HCT116 (cell line): ENCODE measurements around the gene GABBR1. TPM values are rescaled to one million over a fixed set of nuclear protein-coding genes. Genes with fewer than 3 reads are reported as not detected.

Experiments used
- ATAC-seq: fragments of 200-7000 bp; cut with Tn5 transposase; 2 replicates; pipeline ENCODE4 v1.9.1; 2020; ENCODE audit warnings: mild to moderate bottlenecking, moderate library complexity
- BruUV-seq: library from RNA; stranded (reverse); fragments of 400-500 nt; replicated peaks from 2 replicates; lab custom pipeline; 2021; lab: Mats Ljungman, UMichigan
- CTCF ChIA-PET: fragments of 300-600 bp; sonication (Branson Sonifier 250); formaldehyde crosslinking; loops from one replicate; lab custom pipeline; 2021; ENCODE audit warnings: antibody characterized with exemption; lab: Charles Lee
- POLR2A ChIA-PET: fragments of 300-600, 350-600 bp; sonication (Branson Sonifier 250); formaldehyde crosslinking; loops from one replicate; lab custom pipeline; 2021; ENCODE audit warnings: antibody characterized with exemption; lab: Charles Lee
- RAD21 ChIA-PET, 2 experiments: fragments of 300-600 bp; sonication (Branson Sonifier 250); formaldehyde crosslinking; loops; one replicate each; lab custom pipeline; 2023; ENCODE audit warnings: low total read pairs in 2 of 2; ENCODE audit not compliant: uncharacterized antibody in 2 of 2, unreplicated experiment in 2 of 2, low non-redundant PET in 1 of 2; lab: Charles Lee
- DNase-seq: peaks from one replicate; pipeline ENCODE4 v3.0.0-alpha.2; 2010; ENCODE audit warnings: low read depth, low spot score
- H2AFZ ChIP-seq: fragments of 200-600 bp; shearing (Covaris generic), sonication (generic); 2 replicates; pipeline ENCODE4 v1.6.1; 2017; ENCODE audit warnings: low read depth, mixed run types, mixed read lengths, antibody characterized with exemption, low read length; ENCODE audit not compliant: poor library complexity, severe bottlenecking
- H3K27ac ChIP-seq: 2 replicates; pipeline ENCODE4 v1.5.1; 2012; ENCODE audit warnings: low read depth, low read length
- H3K27me3 ChIP-seq: fragments of 200-600 bp; sonication (generic); 2 replicates; pipeline ENCODE4 v1.6.1; 2016; ENCODE audit warnings: mixed run types, low read length, mixed read lengths; ENCODE audit not compliant: insufficient read depth
- H3K36me3 ChIP-seq, 2 experiments: fragments of 200-500 bp in 1 of 2; fragments of 200-600 bp in 1 of 2; sonication (Bioruptor generic) in 1 of 2; sonication (generic) in 1 of 2; 2 replicates each; pipeline versions ENCODE4 v1.5.1 to v1.6.1; 2014 to 2016; ENCODE audit warnings: low read length in 2 of 2, inconsistent platforms in 1 of 2, mixed read lengths in 1 of 2, mixed run types in 1 of 2; ENCODE audit not compliant: insufficient read depth in 2 of 2, control insufficient read depth in 1 of 2
- H3K4me1 ChIP-seq, 2 experiments: fragments of 200-600 bp in 1 of 2; sonication (generic) in 1 of 2; 2 replicates each; pipeline versions ENCODE4 v1.5.1 to v1.6.1; 2012 to 2017; ENCODE audit warnings: low read length in 2 of 2, inconsistent platforms in 1 of 2, mild to moderate bottlenecking in 1 of 2, mixed read lengths in 1 of 2, mixed run types in 1 of 2, moderate library complexity in 1 of 2; ENCODE audit not compliant: insufficient read depth in 2 of 2, control insufficient read depth in 1 of 2
- H3K4me2 ChIP-seq: fragments of 200-600 bp; sonication (generic); 2 replicates; pipeline ENCODE4 v1.6.1; 2017; ENCODE audit warnings: mixed run types, low read length, mixed read lengths
- H3K4me3 ChIP-seq, 2 experiments: fragments of 200-600 bp in 1 of 2; sonication (generic) in 1 of 2; replicated peaks in 1 of 2; 2 replicates each; pipeline ENCODE4 v1.5.1; 2011 to 2016; ENCODE audit warnings: low read length in 2 of 2, control low read depth in 1 of 2, low read depth in 1 of 2, mild to moderate bottlenecking in 1 of 2, mixed read lengths in 1 of 2, mixed run types in 1 of 2
- H3K79me2 ChIP-seq: fragments of 200-600 bp; sonication (generic); 2 replicates; pipeline ENCODE4 v1.6.1; 2017; ENCODE audit warnings: mild to moderate bottlenecking, mixed run types, low read length, moderate library complexity, mixed read lengths; ENCODE audit not compliant: insufficient read depth
- H3K9ac ChIP-seq: fragments of 200-600 bp; sonication (generic); 2 replicates; pipeline ENCODE4 v1.6.1; 2016; ENCODE audit warnings: low read length, mixed read lengths
- H3K9me2 ChIP-seq: fragments of 200-600 bp; sonication (generic), shearing (Covaris generic); 2 replicates; pipeline ENCODE4 v1.6.1; 2017; ENCODE audit warnings: mixed run types, mild to moderate bottlenecking, moderate library complexity; ENCODE audit not compliant: insufficient read depth
- H3K9me3 ChIP-seq, 2 experiments: fragments of 200-500 bp in 1 of 2; fragments of 200-600 bp in 1 of 2; sonication (Bioruptor generic) in 1 of 2; sonication (generic) in 1 of 2; 2 replicates each; pipeline ENCODE4 v1.6.1; 2014 to 2017; ENCODE audit warnings: low read length in 2 of 2, mixed read lengths in 2 of 2, inconsistent platforms in 1 of 2, low read depth in 1 of 2, mild to moderate bottlenecking in 1 of 2, mixed run types in 1 of 2, moderate library complexity in 1 of 2; ENCODE audit not compliant: control insufficient read depth in 1 of 2, insufficient read depth in 1 of 2
- H4K20me1 ChIP-seq: fragments of 200-600 bp; sonication (generic), shearing (Covaris generic); 2 replicates; pipeline ENCODE4 v1.6.1; 2017; ENCODE audit warnings: mixed run types, mild to moderate bottlenecking, moderate library complexity; ENCODE audit not compliant: insufficient read depth
- CBX3 ChIP-seq: IDR thresholded peaks from 2 replicates; pipeline ENCODE4 v1.6.1; 2012; ENCODE audit warnings: low read depth
- CEBPB ChIP-seq: IDR thresholded peaks from 2 replicates; pipeline ENCODE4 v1.6.1; 2012; ENCODE audit warnings: low read depth
- CTCF ChIP-seq, 3 experiments: fragments of 200-600 bp in 1 of 3; sonication (generic) in 1 of 3; IDR thresholded peaks in 2 of 3; conservative IDR thresholded peaks in 1 of 3; 2 replicates each; pipeline ENCODE4 v1.5.1; 2012 to 2017; ENCODE audit warnings: low read depth in 2 of 3, low read length in 2 of 3, antibody characterized with exemption in 1 of 3, borderline replicate concordance in 1 of 3, control low read depth in 1 of 3, mild to moderate bottlenecking in 1 of 3, mixed read lengths in 1 of 3, mixed run types in 1 of 3, moderate library complexity in 1 of 3; ENCODE audit not compliant: insufficient read depth in 1 of 3
- EGR1 ChIP-seq: IDR thresholded peaks from 2 replicates; pipeline ENCODE4 v1.6.1; 2012; ENCODE audit warnings: low read depth
- FOSL1 ChIP-seq: IDR thresholded peaks from 2 replicates; pipeline ENCODE4 v1.6.1; 2012; ENCODE audit warnings: low read depth
- JUND ChIP-seq: IDR thresholded peaks from 2 replicates; pipeline ENCODE4 v1.6.1; 2012
- MAX ChIP-seq: IDR thresholded peaks from 2 replicates; pipeline ENCODE4 v1.6.1; 2012
- RAD21 ChIP-seq: IDR thresholded peaks from 2 replicates; pipeline ENCODE4 v1.6.1; 2012; ENCODE audit warnings: low read depth, mild to moderate bottlenecking
- REST ChIP-seq: IDR thresholded peaks from 2 replicates; pipeline ENCODE4 v1.6.1; 2012; ENCODE audit warnings: low read depth
- SP1 ChIP-seq: IDR thresholded peaks from 2 replicates; pipeline ENCODE4 v1.6.1; 2012; ENCODE audit warnings: low read depth
- TCF7L2 ChIP-seq: IDR thresholded peaks from 2 replicates; pipeline ENCODE4 v1.7.0; 2011; ENCODE audit warnings: borderline replicate concordance, inconsistent platforms; ENCODE audit not compliant: insufficient read depth, insufficient read length; ENCODE audit errors: extremely low read depth
- ZNF274 ChIP-seq: fragments of 200-500 bp; sonication (Bioruptor generic); IDR thresholded peaks from 2 replicates; pipeline ENCODE4 v1.6.1; 2014; ENCODE audit warnings: mild to moderate bottlenecking, low read depth, low read length, inconsistent platforms
- intact Hi-C: fragments of 100-400 bp; cut with micrococcal nuclease; formaldehyde crosslinking; loops from 2 replicates; pipeline ENCODE4 v1.10.0; 2022
- total RNA-seq: library from RNA; stranded (reverse); gene quantifications from one replicate; pipeline ENCODE4 v1.2.1, GENCODE V29; 2021; ENCODE audit not compliant: unreplicated experiment

GABBR1 gene
- total RNA-seq, 1 experiment from 2014 or later, result 43.4 TPM

- Histone ChIP-seq H3K36me3 (no peaks in the 10 kb centered on the region), H4K20me1 (no peaks in the 10 kb centered on the region), H3K4me2 (no peak overlapping the region), H3K4me3 (no peak overlapping the region), H3K9me3 (no peaks in the 10 kb centered on the region), H3K27me3 (no peaks in the 10 kb centered on the region), H3K4me1 (peaks cover 5 to 8% of the 10 kb centered on the region in 2 experiments; a peak in 3 of 4 replicates), H3K9me2 (no peaks in the 10 kb centered on the region), H3K27ac (no peak overlapping the region), H3K79me2 (no peaks in the 10 kb centered on the region), H3K9ac (no peak overlapping the region), H2AFZ (no peak overlapping the region)
- CTCF ChIA-PET, result no interaction called here
- intact Hi-C loops, result no loop called here
- no peak; the same call in 1 of the 2 replicates for ATAC-seq
- no TSS peak for BruUV-seq
- TF ChIP-seq RAD21, result peak; percentile 26; the same call in 1 of the 2 replicates
- 0 out of 6 replicates have a peak, but pooled peaks of 1 of the 3 experiments have one; percentile 6 for TF ChIP-seq CTCF (IDR thresholded peaks at IDR 0.05 in 2 of 3, conservative IDR thresholded peaks at IDR 0.05 in 1 of 3; ENCODE audit: borderline replicate concordance in 1 of 3, insufficient read depth in 1 of 3, low read depth in 2 of 3, low read length in 2 of 3)
- TF ChIP-seq TCF7L2, result no peak
- POLR2A ChIA-PET, result no interaction called here
- RAD21 ChIA-PET, result no interaction called here
- DNase-seq, result no peak
These were observed 115.7 kb downstream of the GABBR1 start for GRCh38 chr6:29517245-29517644.

GRCh38 chr6:29516108-29516507, 116.9 kb downstream of the GABBR1 start:
- RAD21 ChIA-PET, result no interaction called here
- POLR2A ChIA-PET, result no interaction called here
- H3K9me2 ChIP-seq, result no peaks in the 10 kb centered on the region
- peaks cover 5 to 8% of the 10 kb centered on the region in 2 experiments; a peak in 3 of 4 replicates for H3K4me1 ChIP-seq
- H3K4me2 ChIP-seq, result peak overlapping the region; percentile 50
- H3K9ac ChIP-seq, result no peak overlapping the region
- no peaks in the 10 kb centered on the region for H4K20me1 ChIP-seq
- CTCF ChIA-PET, result no interaction called here
- H2AFZ ChIP-seq, result peak overlapping the region; percentile 65
- peak; percentile 32 for DNase-seq
- intact Hi-C loops, result no loop called here
- H3K4me3 ChIP-seq, result no peak overlapping the region
- H3K79me2 ChIP-seq, result no peaks in the 10 kb centered on the region
- H3K27me3 ChIP-seq, result no peaks in the 10 kb centered on the region
- peak; percentile 97 for ATAC-seq
- H3K36me3 ChIP-seq, result no peaks in the 10 kb centered on the region
- no TSS peak for BruUV-seq
- no peak overlapping the region for H3K27ac ChIP-seq
- no peaks in the 10 kb centered on the region for H3K9me3 ChIP-seq
- TF ChIP-seq REST (no peak), MAX (peak; percentile 13; the same call in 1 of the 2 replicates), ZNF274 (no peak), CEBPB (peak; percentile 45; the same call in 1 of the 2 replicates), FOSL1 (peak; percentile 68), CBX3 (peak; percentile 68; the same call in 1 of the 2 replicates), RAD21 (no peak), SP1 (peak; percentile 42; the same call in 1 of the 2 replicates), EGR1 (no peak), JUND (peak; percentile 69), CTCF (IDR thresholded peaks at IDR 0.05 in 2 of 3, conservative IDR thresholded peaks at IDR 0.05 in 1 of 3; ENCODE audit: borderline replicate concordance in 1 of 3, insufficient read depth in 1 of 3, low read depth in 2 of 3, low read length in 2 of 3) (no peak)
